Ovary (tissue), 9 donors: ENCODE measurements around the gene TLR9. TPM values are rescaled to one million over a fixed set of nuclear protein-coding genes. Genes with fewer than 3 reads are reported as not detected.

ENCODE experiments used
- DNase-seq, 5 donors: peaks; one replicate each; pipeline ENCODE4 v3.0.0-alpha.2; 2019 to 2020
- H3K27ac ChIP-seq, 2 donors: fragments of 200-600 bp; one replicate each; pipeline versions ENCODE4 v1.5.1 to v1.8.0; 2019 to 2022
- H3K27me3 ChIP-seq: fragments of 200-600 bp; one replicate; pipeline ENCODE4 v1.8.0; 2022
- H3K36me3 ChIP-seq: fragments of 200-600 bp; sonication (generic); one replicate; pipeline ENCODE4 v1.5.1; 2019
- H3K4me1 ChIP-seq: one replicate; pipeline ENCODE4 v1.8.1; 2013; ENCODE audit warnings: mild to moderate bottlenecking, moderate library complexity; ENCODE audit not compliant: insufficient read depth
- H3K4me3 ChIP-seq: fragments of 200-600 bp; sonication (generic); one replicate; pipeline ENCODE4 v1.5.1; 2017
- H3K9me3 ChIP-seq, 2 donors: fragments of 200-600 bp in 1 of 2; sonication (generic) in 1 of 2; one replicate each; pipeline versions ENCODE4 v1.5.1 to v1.8.1; 2013 to 2019; ENCODE audit warnings: mild to moderate bottlenecking in 1 of 2, moderate library complexity in 1 of 2
- EP300 ChIP-seq: sonication (generic); formaldehyde crosslinking; IDR thresholded peaks from one replicate; pipeline ENCODE4 v1.6.1; 2017; ENCODE audit warnings: antibody characterized with exemption
- POLR2A ChIP-seq: fragments of 450-650 bp; IDR thresholded peaks from one replicate; pipeline ENCODE4 v1.6.1; 2017; ENCODE audit warnings: antibody characterized with exemption, mild to moderate bottlenecking, moderate library complexity
- WGBS, 3 donors: extraction: QIAGEN DNeasy Blood & Tissue Kit in 1 of 3; methylation state at CpG; one replicate each; pipeline versions ENCODE4 v1.1.5 to v1.1.7; 2013 to 2017; 5-methylcytosine and 5-hydroxymethylcytosine counted together
- intact Hi-C, 4 donors: fragments of 100-400 bp; cut with DNase I; formaldehyde crosslinking; loops; one replicate each; pipeline versions ENCODE4 v1.11.0 to v1.15.1; 2022 to 2023
- polyA plus RNA-seq, 2 donors: library from polyadenylated mRNA; stranded (reverse); fragments of 200-250 nt in 1 of 2; fragments of 350-450 nt in 1 of 2; fragmentation: Illumina TruSeq in 1 of 2; extraction: RNeasy Lipid Tissue Mini Kit (QIAGEN cat#74804) in 1 of 2; gene quantifications; one replicate each; pipeline ENCODE4 v1.2.3, GENCODE V29; 2013 to 2014
- total RNA-seq, 7 donors: library from RNA; depleted of rRNA in 2 of 7; stranded (reverse); fragments of >200 nt in 2 of 7; fragmentation: NEBNext Ultra II Directional in 3 of 7; extraction: Animal tissue kit (Norgen Biotek cat#: 25700) in 3 of 7; gene quantifications; one replicate each; pipeline versions ENCODE4 v1.1.0 to v1.2.4, GENCODE V29; 2016 to 2023
- TF ChIP-seq, protein P1 (sequence below), 3 donors: fragments of 450-650 bp in 2 of 3; fragments of 200-600 bp in 1 of 3; IDR thresholded peaks; one replicate each; pipeline versions ENCODE4 v1.5.1 to v1.8.0; 2016 to 2022; ENCODE audit warnings: antibody characterized with exemption in 3 of 3, mild to moderate bottlenecking in 1 of 3
- donor health status: DM: no; HTN: no; CAD: no; lungs with moderate emphysema.
- donor health status: DM: no; HTN: no; CAD: no.
- donor health status: Bipolar disorder and iron deficiency.
- donor health status: DM: yes; HTN: yes; CAD: no.
- donor health status: DM: no; HTN: no; CAD: no.
- donor health status: DM: yes; HTN: yes; CAD: no.

Gene TLR9
- total and polyA plus RNA-seq, 9 donors, result 0.15 to 1.5 (median 0.58) TPM; not detected in 2

DNA sequence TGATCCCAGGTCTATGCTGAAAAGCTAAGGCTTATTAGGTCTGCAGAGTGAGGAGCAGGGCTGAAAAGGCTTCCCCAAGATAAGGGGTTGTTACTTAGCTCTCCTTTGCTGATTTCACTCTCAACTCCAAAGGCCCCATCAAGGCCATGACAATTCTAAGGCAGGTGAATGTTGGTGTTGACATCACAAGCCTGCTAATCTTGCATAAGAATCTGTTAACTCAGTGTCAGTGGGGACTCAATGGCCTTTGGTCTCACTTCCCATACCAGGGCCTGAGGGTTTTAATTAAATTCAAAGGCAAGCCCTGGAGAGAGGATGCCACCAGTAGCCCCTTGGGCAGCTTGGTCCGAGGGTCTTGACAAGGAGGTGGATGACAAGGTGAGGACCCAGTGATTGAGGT is 36.9 kb downstream of the TLR9 start:
- no peaks in the 10 kb centered on the region for H3K9me3 ChIP-seq
- TF ChIP-seq EP300, result no peak
- TF ChIP-seq, protein P1, sequence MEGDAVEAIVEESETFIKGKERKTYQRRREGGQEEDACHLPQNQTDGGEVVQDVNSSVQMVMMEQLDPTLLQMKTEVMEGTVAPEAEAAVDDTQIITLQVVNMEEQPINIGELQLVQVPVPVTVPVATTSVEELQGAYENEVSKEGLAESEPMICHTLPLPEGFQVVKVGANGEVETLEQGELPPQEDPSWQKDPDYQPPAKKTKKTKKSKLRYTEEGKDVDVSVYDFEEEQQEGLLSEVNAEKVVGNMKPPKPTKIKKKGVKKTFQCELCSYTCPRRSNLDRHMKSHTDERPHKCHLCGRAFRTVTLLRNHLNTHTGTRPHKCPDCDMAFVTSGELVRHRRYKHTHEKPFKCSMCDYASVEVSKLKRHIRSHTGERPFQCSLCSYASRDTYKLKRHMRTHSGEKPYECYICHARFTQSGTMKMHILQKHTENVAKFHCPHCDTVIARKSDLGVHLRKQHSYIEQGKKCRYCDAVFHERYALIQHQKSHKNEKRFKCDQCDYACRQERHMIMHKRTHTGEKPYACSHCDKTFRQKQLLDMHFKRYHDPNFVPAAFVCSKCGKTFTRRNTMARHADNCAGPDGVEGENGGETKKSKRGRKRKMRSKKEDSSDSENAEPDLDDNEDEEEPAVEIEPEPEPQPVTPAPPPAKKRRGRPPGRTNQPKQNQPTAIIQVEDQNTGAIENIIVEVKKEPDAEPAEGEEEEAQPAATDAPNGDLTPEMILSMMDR (IDR thresholded peaks at IDR 0.05), result no peak
- no peak for TF ChIP-seq POLR2A
- H3K4me3 ChIP-seq, result no peak overlapping the region
- intact Hi-C loops, result no loop called here
- WGBS, 3 donors, result 83 to 100% (median 94%) methylated on average over 1 of the region's 1 CpG
- H3K27me3 ChIP-seq, result no peaks in the 10 kb centered on the region
- H3K27ac ChIP-seq, result no peak overlapping the region
- H3K4me1 ChIP-seq, result peaks cover 18% of the 10 kb centered on the region
- no peak for DNase-seq
- H3K36me3 ChIP-seq, result no peaks in the 10 kb centered on the region

- intact Hi-C loops, result no loop called here
- no peak overlapping the region for H3K4me3 ChIP-seq
- TF ChIP-seq, protein P1 (IDR thresholded peaks at IDR 0.05), result no peak
- TF ChIP-seq EP300 (no peak), POLR2A (no peak)
- H3K9me3 ChIP-seq, result no peaks in the 10 kb centered on the region
- H3K27me3 ChIP-seq, result no peaks in the 10 kb centered on the region
- peaks cover 15% of the 10 kb centered on the region for H3K4me1 ChIP-seq
- no peaks in the 10 kb centered on the region for H3K36me3 ChIP-seq
- DNase-seq, result no peak
- 96 to 97% (median 97%) methylated on average over 9 of the region's 9 CpGs for WGBS, 3 donors
- H3K27ac ChIP-seq, result no peak overlapping the region
These were observed 38.7 kb downstream of the TLR9 start for GRCh38 chr3:52186729-52187128.

- Histone ChIP-seq H3K9me3 (no peaks in the 10 kb centered on the region), H3K27me3 (no peaks in the 10 kb centered on the region), H3K4me1 (peaks cover 10% of the 10 kb centered on the region), H3K36me3 (no peaks in the 10 kb centered on the region), H3K4me3 (no peak overlapping the region), H3K27ac (no peak overlapping the region)
- TF ChIP-seq, protein P1 (IDR thresholded peaks at IDR 0.05), result no peak
- no peak for TF ChIP-seq POLR2A
- TF ChIP-seq EP300, result no peak
- intact Hi-C loops, result no loop called here
- no peak for DNase-seq
- 95 to 97% (median 97%) methylated on average over 3 of the region's 3 CpGs for WGBS, 3 donors
These were observed 39.6 kb downstream of the TLR9 start for GRCh38 chr3:52185837-52186236.

DNA sequence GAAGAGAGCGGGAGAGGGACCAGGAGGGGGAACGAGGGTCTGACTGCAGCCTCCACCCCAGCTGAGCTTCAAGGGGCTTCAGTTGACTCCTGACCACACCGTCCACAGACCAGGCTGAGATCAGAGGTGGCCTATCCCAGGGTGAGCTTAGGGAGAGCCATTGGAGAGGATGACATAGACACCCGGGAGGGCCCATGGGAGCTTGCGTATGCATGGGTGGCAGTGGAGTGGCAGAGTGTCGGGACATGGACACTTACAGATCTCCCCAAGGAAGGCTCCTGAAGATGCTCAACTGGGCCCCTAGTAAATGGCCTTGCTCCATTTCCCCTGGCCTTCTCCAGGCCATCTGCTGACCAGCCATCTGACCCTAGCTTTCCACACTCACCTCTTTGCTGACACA is 40.1 kb downstream of the TLR9 start:
- Histone ChIP-seq H3K4me3 (no peak overlapping the region), H3K36me3 (no peaks in the 10 kb centered on the region), H3K27me3 (no peaks in the 10 kb centered on the region), H3K4me1 (peaks cover 5% of the 10 kb centered on the region), H3K27ac (no peak overlapping the region), H3K9me3 (no peaks in the 10 kb centered on the region)
- no peak for TF ChIP-seq POLR2A
- no peak for TF ChIP-seq EP300
- TF ChIP-seq, protein P1 (IDR thresholded peaks at IDR 0.05), result no peak
- 94 to 99% (median 97%) methylated on average over 6 of the region's 6 CpGs for whole genome bisulfite sequencing, 3 donors
- DNase-seq, result no peak
- intact Hi-C loops, result no loop called here

- Histone ChIP-seq H3K27me3 (no peaks in the 10 kb centered on the region), H3K27ac (no peak overlapping the region), H3K4me1 (no peaks in the 10 kb centered on the region), H3K36me3 (no peaks in the 10 kb centered on the region), H3K4me3 (no peak overlapping the region), H3K9me3 (no peaks in the 10 kb centered on the region)
- TF ChIP-seq, protein P1 (IDR thresholded peaks at IDR 0.05), result no peak
- no peak for TF ChIP-seq EP300
- no peak for TF ChIP-seq POLR2A
- WGBS, 3 donors, result 91 to 97% (median 94%) methylated on average over 8 of the region's 8 CpGs
- DNase-seq, result no peak
- intact Hi-C loops, result no loop called here
These were observed 40.8 kb downstream of the TLR9 start for GRCh38 chr3:52184690-52185089.
